Thyroid gland (tissue), 4 donors: ENCODE measurements around the gene KIRREL3.

Experiments
- CTCF ChIP-seq, 6 experiments: fragments of 200-600 bp in 3 of 6; fragments of 450-650 bp in 3 of 6; sonication (generic) in 3 of 6; IDR thresholded peaks; one replicate each; pipeline ENCODE4 v1.5.1; 2016 to 2019; ENCODE audit warnings: antibody characterized with exemption in 6 of 6, mild to moderate bottlenecking in 2 of 6, inconsistent platforms in 1 of 6, moderate library complexity in 1 of 6
- POLR2A ChIP-seq, 2 donors: fragments of 450-650 bp; IDR thresholded peaks; one replicate each; pipeline ENCODE4 v1.6.1; 2017; ENCODE audit warnings: antibody characterized with exemption in 2 of 2, mild to moderate bottlenecking in 2 of 2, moderate library complexity in 1 of 2

DNA sequence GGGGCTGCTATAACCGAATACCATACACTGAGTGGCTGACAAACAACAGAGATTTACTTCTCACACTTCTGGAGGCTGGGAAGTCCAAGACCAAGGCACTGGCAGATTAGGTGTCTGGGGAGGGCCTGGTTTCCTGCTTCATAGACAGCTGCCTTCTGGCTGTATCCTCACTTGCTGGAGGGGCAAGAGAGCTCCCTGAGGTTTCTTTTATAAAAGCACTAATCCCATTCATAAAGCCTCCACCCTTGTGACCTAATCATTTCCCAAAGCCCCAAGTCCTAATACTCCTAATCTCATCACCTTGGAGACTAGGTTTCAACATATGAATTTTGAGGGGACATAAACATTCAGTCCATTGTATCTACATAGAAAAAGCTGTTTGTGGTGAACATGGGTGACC, 131.8 kb downstream of the KIRREL3 start:
- no peak for TF ChIP-seq CTCF (IDR thresholded peaks at IDR 0.05)
- no peak for TF ChIP-seq POLR2A (IDR thresholded peaks at IDR 0.05)
